Right cardiac atrium (tissue), 5 donors: ENCODE data around the gene GSTT2B. TPM values are rescaled to one million over a fixed set of nuclear protein-coding genes. Genes with fewer than 3 reads are reported as not detected.
A peak's percentile ranks its signal among the peaks of the same experiment; 100 is the strongest.
"Not testable (repeated sequence)": the region's sequence is repeated elsewhere in the genome, so short reads cannot be mapped to it uniquely, and the experiment has no call there.

Experiments
- ATAC-seq, 2 donors: fragments of 200-7000 bp; cut with Tn5 transposase; one replicate each; pipeline versions ENCODE4 v1.8.0 to v1.9.1; 2020; ENCODE audit warnings: moderate library complexity in 2 of 2, mild to moderate bottlenecking in 1 of 2
- DNase-seq, 3 donors: peaks; one replicate each; pipeline ENCODE4 v3.0.0-alpha.2; 2020
- H3K27ac ChIP-seq: one replicate; pipeline ENCODE4 v1.5.1; 2013; ENCODE audit warnings: mild to moderate bottlenecking, low read length, control low read depth, moderate library complexity
- H3K27me3 ChIP-seq: one replicate; pipeline ENCODE4 v1.6.1; 2013; ENCODE audit not compliant: control insufficient read depth, insufficient read depth
- H3K4me1 ChIP-seq: one replicate; pipeline ENCODE4 v1.6.1; 2013; ENCODE audit warnings: low read length; ENCODE audit not compliant: control insufficient read depth, insufficient read depth
- H3K4me3 ChIP-seq: one replicate; pipeline ENCODE4 v1.5.1; 2013; ENCODE audit warnings: low read length, control low read depth
- H3K9me3 ChIP-seq: one replicate; pipeline ENCODE4 v1.6.1; 2013; ENCODE audit warnings: low read length; ENCODE audit not compliant: control insufficient read depth
- WGBS: extraction: QIAGEN DNeasy Blood & Tissue Kit; methylation state at CpG from one replicate; pipeline ENCODE4 v1.1.7; 2013; 5-methylcytosine and 5-hydroxymethylcytosine counted together
- intact Hi-C, 4 donors: fragments of 100-400 bp; cut with DNase I; formaldehyde crosslinking; loops; one replicate each; pipeline versions ENCODE4 v1.11.0 to v1.14.0; 2022 to 2023
- polyA plus RNA-seq: library from polyadenylated mRNA; stranded (reverse); fragments of 200-250 nt; gene quantifications from one replicate; pipeline ENCODE4 v1.2.3, GENCODE V29; 2013
- total RNA-seq, 4 donors: library from RNA; stranded (reverse); fragmentation: NEBNext Ultra II Directional; extraction: Animal tissue kit (Norgen Biotek cat#: 25700); gene quantifications; one replicate each; pipeline ENCODE4 v1.2.1, GENCODE V29; 2021
- donor health status: healthy with polysubstance abuse.
- donor health status: DM: no; HTN: yes; CAD: no.
- donor health status: DM: no; HTN: no; CAD: no.
- donor health status: DM: no; HTN: yes; CAD: no; lungs with severe emphysema.
- donor health status: DM: yes; HTN: yes; CAD: no.

GSTT2B gene
- total and polyA plus RNA-seq, 5 donors = 2.9 to 11.1 (median 8.5) TPM

DNA sequence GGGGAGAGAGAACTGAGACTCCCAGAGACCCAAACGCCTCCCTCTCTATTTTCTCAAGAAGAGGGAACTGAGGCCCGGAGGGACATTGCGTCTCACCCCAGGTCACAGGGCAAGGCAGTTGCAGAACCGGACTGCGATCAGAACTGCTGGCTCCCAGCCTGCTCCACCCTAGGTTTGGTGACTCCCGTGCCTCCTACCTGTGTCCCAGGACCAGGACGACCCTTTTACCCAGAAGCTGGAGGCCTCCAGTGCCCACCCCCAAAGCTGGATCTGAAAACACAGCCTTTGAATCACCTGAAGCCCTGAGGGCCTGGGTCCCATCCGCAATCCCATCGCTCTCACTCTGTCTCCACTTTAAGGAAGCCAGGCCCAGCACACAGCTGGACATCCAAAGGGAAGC lies 42.9 kb upstream of the GSTT2B start:
- Histone ChIP-seq H3K27ac (no peak overlapping the region), H3K4me1 (no peaks in the 10 kb centered on the region), H3K4me3 (no peak overlapping the region), H3K9me3 (no peaks in the 10 kb centered on the region), H3K27me3 (no peaks in the 10 kb centered on the region)
- intact Hi-C loops = loop anchor here in 2 of 4 donors (10.0 kb wide), 2 partner anchors 111 to 161 kb away; no protein-coding TSS in a partner anchor
- 80% methylated on average over 9 of the region's 9 CpGs for WGBS
- DNase-seq (peak in 1 of 3 donors; percentile 53), ATAC-seq (no peak)

DNA sequence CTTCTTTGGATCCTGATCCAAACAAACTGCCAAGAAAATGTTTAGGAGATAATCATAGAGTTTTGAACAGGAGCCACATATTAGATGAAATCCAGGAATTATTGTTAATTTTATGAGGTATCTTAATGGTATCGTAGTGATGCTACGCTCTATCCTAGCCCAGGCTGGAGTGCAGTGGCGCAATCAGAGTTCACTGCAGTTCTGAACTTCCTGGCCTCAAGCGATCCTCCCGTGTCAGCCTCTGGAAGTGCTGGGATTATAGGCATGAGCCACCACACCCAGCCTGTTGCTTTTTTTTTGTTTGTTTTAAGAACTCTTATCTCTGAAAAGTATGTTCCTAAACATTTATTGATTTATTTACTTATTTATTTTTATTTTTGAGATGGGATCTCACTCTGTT lies 41.9 kb upstream of the GSTT2B start:
- Histone ChIP-seq H3K4me3 (no peak overlapping the region), H3K27me3 (no peaks in the 10 kb centered on the region), H3K9me3 (no peaks in the 10 kb centered on the region), H3K27ac (no peak overlapping the region), H3K4me1 (no peaks in the 10 kb centered on the region)
- ATAC-seq (no peak), DNase-seq (no peak)
- intact Hi-C loops = loop anchor here in 2 of 4 donors (10.0 kb wide), 2 partner anchors 112 to 162 kb away; no protein-coding TSS in a partner anchor
- WGBS = 72% methylated on average over 5 of the region's 5 CpGs

DNA sequence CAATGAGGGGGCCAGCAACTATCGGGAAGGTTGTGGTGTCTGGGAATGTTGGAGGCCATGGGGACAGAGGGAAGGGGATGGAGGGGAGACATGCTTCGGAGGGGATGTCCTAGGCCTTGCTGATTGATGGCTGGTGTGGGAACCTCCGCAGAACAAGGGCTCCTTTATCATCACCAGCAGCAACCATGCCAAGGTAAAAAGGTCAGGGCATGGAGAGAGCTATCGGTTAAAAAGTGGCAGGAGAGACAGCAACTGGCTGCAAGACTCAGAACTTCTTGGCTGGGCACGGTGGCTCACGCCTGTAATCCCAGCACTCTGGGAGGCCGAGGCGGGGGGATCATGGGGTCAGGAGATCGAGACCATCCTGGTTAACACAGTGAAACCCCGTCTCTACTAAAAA lies 41.3 kb upstream of the GSTT2B start:
- WGBS = 66% methylated on average over 10 of the region's 10 CpGs
- Histone ChIP-seq H3K27me3 (no peaks in the 10 kb centered on the region), H3K9me3 (no peaks in the 10 kb centered on the region), H3K27ac (no peak overlapping the region), H3K4me3 (no peak overlapping the region), H3K4me1 (no peaks in the 10 kb centered on the region)
- ATAC-seq (no peak), DNase-seq (no peak)
- intact Hi-C loops = loop anchor here in 2 of 4 donors (10.0 kb wide), 2 partner anchors 113 to 163 kb away; no protein-coding TSS in a partner anchor

DNA sequence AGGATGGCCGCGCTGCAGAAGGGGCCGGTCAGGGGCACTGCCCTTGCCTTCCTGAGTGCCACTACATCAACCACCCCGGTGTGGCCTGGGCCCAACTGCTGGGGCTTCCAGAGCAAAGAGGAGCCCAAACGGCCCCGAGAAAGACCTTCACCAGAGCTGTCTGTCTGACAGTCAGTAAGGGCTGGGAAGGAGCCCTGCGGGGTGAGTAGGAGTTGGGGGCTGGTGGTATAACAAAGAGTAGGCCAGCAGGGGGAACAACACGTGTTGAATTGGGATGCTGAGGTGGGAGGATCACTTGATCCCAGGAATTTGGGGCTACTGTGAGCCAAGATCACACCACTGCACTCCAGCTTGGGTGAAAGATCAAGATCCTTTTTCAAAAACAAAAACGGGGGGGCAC lies 40.3 kb upstream of the GSTT2B start:
- intact Hi-C loops = loop anchor here in 2 of 4 donors (10.0 kb wide), 2 partner anchors 113 to 163 kb away; no protein-coding TSS in a partner anchor
- no peaks in the 10 kb centered on the region for H3K27me3 ChIP-seq
- 85% methylated on average over 9 of the region's 9 CpGs for WGBS
- DNase-seq = peak in 1 of 3 donors; percentile 51
- H3K27ac ChIP-seq = no peak overlapping the region
- no peaks in the 10 kb centered on the region for H3K4me1 ChIP-seq
- ATAC-seq = no peak
- no peaks in the 10 kb centered on the region for H3K9me3 ChIP-seq
- H3K4me3 ChIP-seq = no peak overlapping the region

DNA sequence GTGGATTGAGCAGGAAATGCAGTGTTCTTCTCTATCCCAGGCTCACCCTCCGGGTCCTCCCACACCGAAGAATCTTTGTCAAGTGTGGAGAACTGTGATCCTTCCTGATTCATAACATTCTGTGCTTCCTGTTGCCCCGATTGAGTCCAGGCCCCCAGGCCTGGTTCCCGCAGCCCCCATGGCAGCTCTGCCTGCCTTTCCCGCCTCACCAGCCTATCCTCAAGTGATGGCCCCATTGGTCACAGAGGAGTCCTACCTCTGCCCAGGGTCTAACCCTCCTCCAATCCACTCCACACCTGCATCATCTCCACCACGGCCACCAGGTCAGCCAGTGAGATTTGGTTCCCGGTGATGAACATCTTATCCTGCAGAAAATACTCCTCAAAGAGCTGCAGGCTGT lies 38.8 kb upstream of the GSTT2B start:
- H3K4me1 ChIP-seq, H3K9me3 ChIP-seq, ATAC-seq, H3K4me3 ChIP-seq, H3K27ac ChIP-seq, H3K27me3 ChIP-seq: not testable (repeated sequence)
- DNase-seq = peak in 1 of 3 donors; percentile 43
- WGBS = 75% methylated on average over 7 of the region's 7 CpGs
- intact Hi-C loops = loop anchor here in 2 of 4 donors (10.0 kb wide), 2 partner anchors 115 to 165 kb away; no protein-coding TSS in a partner anchor

DNA sequence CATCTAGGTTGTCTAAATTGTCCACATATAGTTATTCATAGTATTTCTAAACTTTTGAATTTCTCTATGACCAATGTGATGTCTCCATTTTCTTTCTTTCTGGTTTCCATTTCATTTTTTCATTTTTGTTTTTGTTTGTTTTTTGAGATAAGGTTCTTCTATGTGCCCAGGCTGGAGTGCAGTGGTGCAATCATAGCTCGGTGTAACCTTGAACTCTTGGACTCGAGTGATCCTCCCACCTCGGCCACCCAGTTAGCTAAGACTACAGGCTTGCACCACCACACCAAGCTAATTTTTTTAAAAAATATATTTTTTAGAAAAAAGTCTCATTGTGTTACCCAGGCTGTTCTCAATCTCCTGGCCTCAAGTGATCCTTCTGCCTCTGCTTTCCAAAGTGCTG lies 36.1 kb upstream of the GSTT2B start:
- DNase-seq (no peak), ATAC-seq (no peak)
- H3K4me1 ChIP-seq = no peaks in the 10 kb centered on the region
- WGBS = 92% methylated on average over 3 of the region's 3 CpGs
- H3K27me3 ChIP-seq = no peaks in the 10 kb centered on the region
- no peak overlapping the region for H3K4me3 ChIP-seq
- no peak overlapping the region for H3K27ac ChIP-seq
- H3K9me3 ChIP-seq = no peaks in the 10 kb centered on the region
- intact Hi-C loops = no loop called here

DNA sequence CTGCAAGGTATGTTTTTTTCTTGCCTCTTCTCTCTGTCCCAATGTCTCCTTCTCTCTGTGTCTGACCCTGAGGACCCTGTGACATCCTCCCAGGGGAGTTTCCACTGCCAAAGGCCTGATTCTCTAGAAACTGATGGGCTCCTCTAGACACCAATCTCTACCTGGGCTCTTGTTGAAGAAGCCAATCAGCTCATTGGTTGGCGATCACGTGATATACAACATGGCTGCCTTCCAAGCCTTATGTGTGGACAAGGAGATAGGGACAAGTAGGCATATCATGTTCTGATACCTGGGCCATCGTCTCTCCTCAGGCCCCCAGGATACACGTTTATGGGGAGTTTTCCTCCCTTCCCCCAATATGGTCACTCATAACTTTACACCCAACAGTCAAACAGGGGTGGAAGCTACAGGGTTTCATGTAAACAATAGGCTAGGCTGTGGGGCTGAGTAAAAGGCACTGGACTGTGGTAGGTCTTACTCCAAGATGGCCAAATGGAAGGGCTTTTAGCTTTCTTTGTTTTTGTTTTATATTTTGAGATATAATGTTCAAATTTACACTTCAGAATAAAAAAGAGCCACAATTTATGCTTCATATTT lies 32.7 kb upstream of the GSTT2B start:
- H3K27me3 ChIP-seq, H3K9me3 ChIP-seq, DNase-seq, H3K4me3 ChIP-seq, H3K4me1 ChIP-seq, H3K27ac ChIP-seq, intact Hi-C loops, ATAC-seq: not testable (repeated sequence)
- WGBS = 62% methylated on average over 4 of the region's 4 CpGs

DNA sequence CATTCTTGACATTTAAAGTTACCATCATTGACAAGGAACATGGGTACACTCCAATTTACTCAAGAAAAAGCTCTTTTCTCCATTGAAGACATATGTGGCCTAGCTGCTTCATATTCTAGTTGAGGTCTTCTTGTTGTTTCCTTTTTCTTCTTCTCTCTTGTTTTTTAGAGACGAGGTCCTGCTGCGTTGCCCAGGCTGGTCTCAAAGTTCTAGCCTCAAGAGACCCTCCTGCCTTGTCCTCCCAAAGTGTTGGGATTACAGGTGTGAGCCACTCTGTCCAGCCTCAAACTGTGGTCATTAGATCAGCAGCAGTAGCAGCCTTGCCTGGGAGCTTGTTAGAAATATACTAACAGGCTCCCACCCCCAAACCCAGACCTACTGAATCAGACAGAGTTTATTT lies 32.1 kb upstream of the GSTT2B start:
- H3K4me3 ChIP-seq, H3K4me1 ChIP-seq, H3K27ac ChIP-seq, DNase-seq, H3K27me3 ChIP-seq, H3K9me3 ChIP-seq, intact Hi-C loops, ATAC-seq: not testable (repeated sequence)
- WGBS = 81% methylated on average over 2 of the region's 2 CpGs

DNA sequence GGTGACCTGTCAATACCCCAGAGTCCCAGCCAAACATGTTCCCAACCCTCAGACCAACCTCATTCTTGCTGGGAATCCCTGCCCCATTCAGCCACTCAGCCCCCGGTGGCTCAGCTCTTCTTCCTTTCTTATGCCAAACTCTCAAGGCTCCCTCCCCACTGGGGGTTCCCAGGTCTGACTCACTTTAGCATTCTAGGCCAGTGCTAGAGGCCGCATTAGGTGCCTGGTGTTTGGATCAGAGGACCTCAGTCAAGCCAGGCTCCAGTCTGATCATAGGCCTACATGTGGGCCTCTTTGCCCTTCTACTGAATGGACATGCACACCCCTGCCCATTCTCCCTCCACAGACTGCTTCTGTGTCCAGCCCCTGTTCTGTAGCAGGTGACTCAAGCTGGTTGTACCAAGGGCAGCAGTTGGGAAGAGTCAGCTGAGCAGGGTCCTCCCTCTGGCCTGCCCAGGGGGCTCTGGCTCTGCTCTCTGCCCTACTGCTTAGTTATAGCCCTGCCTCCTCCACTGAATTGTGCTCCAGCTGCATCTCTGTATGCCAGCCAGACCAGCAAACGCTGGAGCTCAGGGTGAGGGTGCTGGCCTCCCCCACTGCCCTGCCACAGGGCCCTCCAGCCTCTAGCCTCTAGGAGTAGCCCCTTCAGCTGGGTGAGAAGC lies 28.7 kb upstream of the GSTT2B start:
- WGBS = 87% methylated on average over 2 of the region's 3 CpGs

DNA sequence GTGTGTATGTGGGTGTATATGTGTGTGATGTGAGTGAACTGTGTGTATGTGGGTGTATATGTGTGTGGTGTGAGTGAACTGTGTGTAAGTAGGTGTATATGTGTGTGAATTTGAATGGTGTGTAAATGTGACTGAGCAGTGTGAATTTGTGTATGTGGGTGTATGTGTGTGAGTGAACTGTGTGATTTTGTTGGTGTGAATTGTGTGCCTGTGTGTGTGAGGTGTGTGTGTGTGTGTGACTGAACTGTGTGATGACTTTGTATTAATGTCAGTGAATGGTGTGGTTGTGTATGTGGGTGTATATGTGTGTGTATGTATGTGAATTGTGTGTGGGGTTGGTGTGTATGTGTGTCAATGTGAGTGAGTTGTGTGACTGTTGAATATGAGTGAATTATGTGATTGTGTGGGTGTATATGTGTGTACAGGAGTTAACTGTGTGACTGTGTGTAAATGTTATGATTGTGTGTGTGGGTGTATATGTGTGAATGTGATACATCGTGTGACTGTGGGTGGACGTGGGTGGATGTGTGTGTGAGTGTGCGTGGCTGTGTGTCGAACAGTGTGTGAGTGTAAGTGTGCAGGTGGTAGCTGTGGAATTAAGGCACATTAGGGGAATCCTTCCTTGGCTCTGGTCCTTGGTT lies 25.7 kb upstream of the GSTT2B start:
- 80% methylated on average over 4 of the region's 4 CpGs for WGBS
- DNase-seq, ATAC-seq, H3K27me3 ChIP-seq, H3K4me1 ChIP-seq, H3K27ac ChIP-seq, H3K9me3 ChIP-seq, H3K4me3 ChIP-seq, intact Hi-C loops: not testable (repeated sequence)

More for the DNA sequence above, 28.7 kb upstream of the GSTT2B start:
- H3K27me3 ChIP-seq, ATAC-seq, intact Hi-C loops, H3K4me3 ChIP-seq, H3K4me1 ChIP-seq, H3K9me3 ChIP-seq, H3K27ac ChIP-seq, DNase-seq: not testable (repeated sequence)

DNA sequence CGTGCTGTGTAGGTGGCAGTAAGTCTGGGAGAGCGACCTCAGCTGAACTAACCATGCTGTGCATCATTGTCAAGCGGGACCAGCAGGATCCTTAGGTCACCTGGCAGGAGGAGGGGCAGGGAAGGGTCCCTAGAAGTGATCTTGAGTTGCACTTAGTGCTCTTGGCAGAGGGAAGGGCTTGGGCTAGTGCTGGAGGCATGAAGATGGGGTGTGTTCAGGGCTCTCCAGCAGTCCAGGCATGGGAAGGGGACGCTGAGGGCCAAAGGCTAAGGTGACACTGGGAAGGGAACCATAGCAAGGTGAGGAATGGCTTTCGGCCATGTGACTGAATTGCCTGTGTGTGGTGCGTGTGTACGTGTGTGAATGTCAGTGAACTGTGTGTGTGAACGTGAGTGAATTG lies 25.1 kb upstream of the GSTT2B start:
- WGBS = 79% methylated on average over 8 of the region's 8 CpGs
- H3K9me3 ChIP-seq, H3K4me1 ChIP-seq, DNase-seq, intact Hi-C loops, H3K27me3 ChIP-seq, H3K4me3 ChIP-seq, H3K27ac ChIP-seq, ATAC-seq: not testable (repeated sequence)
